Activated CD8-positive, alpha-beta memory T cell treated with anti-CD3 and anti-CD28 coated beads, Interleukin-2, amount 50 U/mL, for 1 hour (primary cell): ENCODE measurements around the gene LDB2.

ENCODE experiments used
- DNase-seq: peaks from one replicate; pipeline ENCODE4 v3.0.0-alpha.2; 2020; ENCODE audit errors: extremely low read depth

The LDB2 gene

GRCh38 chr4:16721613-16722291, 176.7 kb downstream of the LDB2 start:
- DNase-seq: no peak

- DNase-seq: no peak
Observed at GRCh38 chr4:16720761-16721160, 177.7 kb downstream of the LDB2 start.

GRCh38 chr4:16717266-16717970, 181.0 kb downstream of the LDB2 start:
- no peak for DNase-seq

- DNase-seq: no peak
Observed at GRCh38 chr4:16715482-16715881, 183.0 kb downstream of the LDB2 start.

- DNase-seq: no peak
Observed at GRCh38 chr4:16714191-16714590, 184.3 kb downstream of the LDB2 start.

- DNase-seq: no peak
Observed at GRCh38 chr4:16713696-16714095, 184.7 kb downstream of the LDB2 start.

GRCh38 chr4:16713271-16713670, 185.2 kb downstream of the LDB2 start:
- no peak for DNase-seq

- DNase-seq: no peak
Observed at GRCh38 chr4:16710198-16710597, 188.2 kb downstream of the LDB2 start.

GRCh38 chr4:16707874-16708273, 190.6 kb downstream of the LDB2 start:
- no peak for DNase-seq

- no peak for DNase-seq
Observed at GRCh38 chr4:16706251-16706650, 192.2 kb downstream of the LDB2 start.

GRCh38 chr4:16705341-16705740, 193.1 kb downstream of the LDB2 start:
- DNase-seq: no peak

GRCh38 chr4:16704489-16704888, 194.0 kb downstream of the LDB2 start:
- no peak for DNase-seq

GRCh38 chr4:16695896-16696295, 202.5 kb downstream of the LDB2 start:
- no peak for DNase-seq

- DNase-seq: no peak
Observed at GRCh38 chr4:16694884-16695276, 203.6 kb downstream of the LDB2 start.

GRCh38 chr4:16694173-16694883, 204.1 kb downstream of the LDB2 start:
- no peak for DNase-seq

- no peak for DNase-seq
Observed at GRCh38 chr4:16693641-16694040, 204.8 kb downstream of the LDB2 start.

- DNase-seq: no peak
Observed at GRCh38 chr4:16692961-16693506, 205.4 kb downstream of the LDB2 start.

- no peak for DNase-seq
Observed at GRCh38 chr4:16692524-16692923, 205.9 kb downstream of the LDB2 start.

GRCh38 chr4:16692046-16692445, 206.4 kb downstream of the LDB2 start:
- DNase-seq: no peak

- DNase-seq: no peak
Observed at GRCh38 chr4:16691450-16691849, 207.0 kb downstream of the LDB2 start.

GRCh38 chr4:16687845-16688244, 210.6 kb downstream of the LDB2 start:
- no peak for DNase-seq

GRCh38 chr4:16687011-16687410, 211.4 kb downstream of the LDB2 start:
- no peak for DNase-seq

GRCh38 chr4:16686195-16686594, 212.2 kb downstream of the LDB2 start:
- DNase-seq: no peak
